ENCODE data around the gene CDKN2D. TPM values are rescaled to one million over a fixed set of nuclear protein-coding genes. Genes with fewer than 3 reads are reported as not detected.
"Not testable (repeated sequence)": the region's sequence is repeated elsewhere in the genome, so short reads cannot be mapped to it uniquely, and the experiment has no call there.

Gene CDKN2D
- total RNA-seq, 1 donor from 2014 or later, result 12.0 TPM

GRCh38 chr19:10537668-10538067, 31.1 kb downstream of the CDKN2D start:
- no peaks in the 10 kb centered on the region for H3K9me3 Mint-ChIP-seq (ENCODE audit: low read depth)
- DNase-seq (ENCODE audit: low spot score), result no peak
- no peak for TF ChIP-seq CTCF (IDR thresholded peaks at IDR 0.05)
- H3K27ac Mint-ChIP-seq (ENCODE audit: unreplicated experiment), result no peak overlapping the region
- H3K36me3 Mint-ChIP-seq (ENCODE audit: low read depth), result no peaks in the 10 kb centered on the region
- H3K4me1 Mint-ChIP-seq (ENCODE audit: low read depth), result peaks cover 22% of the 10 kb centered on the region
- no peak overlapping the region for H3K4me3 Mint-ChIP-seq (ENCODE audit: unreplicated experiment)
- H3K27me3 Mint-ChIP-seq (ENCODE audit: low read depth), result no peaks in the 10 kb centered on the region

GRCh38 chr19:10535613-10536012, 33.2 kb downstream of the CDKN2D start:
- H3K27me3 Mint-ChIP-seq (ENCODE audit: low read depth), result no peaks in the 10 kb centered on the region
- peak overlapping the region; percentile 32 for H3K27ac Mint-ChIP-seq (ENCODE audit: unreplicated experiment)
- no peak for DNase-seq (ENCODE audit: low spot score)
- no peaks in the 10 kb centered on the region for H3K9me3 Mint-ChIP-seq (ENCODE audit: low read depth)
- peaks cover 27% of the 10 kb centered on the region for H3K4me1 Mint-ChIP-seq (ENCODE audit: low read depth)
- no peak overlapping the region for H3K4me3 Mint-ChIP-seq (ENCODE audit: unreplicated experiment)
- TF ChIP-seq CTCF (IDR thresholded peaks at IDR 0.05), result no peak
- H3K36me3 Mint-ChIP-seq (ENCODE audit: low read depth), result no peaks in the 10 kb centered on the region

- DNase-seq (ENCODE audit: low spot score), result no peak
- Mint-ChIP-seq H3K27me3 (ENCODE audit: low read depth) (no peaks in the 10 kb centered on the region), H3K4me1 (ENCODE audit: low read depth) (peaks cover 27% of the 10 kb centered on the region), H3K36me3 (ENCODE audit: low read depth) (no peaks in the 10 kb centered on the region), H3K4me3 (ENCODE audit: unreplicated experiment) (no peak overlapping the region), H3K9me3 (ENCODE audit: low read depth) (no peaks in the 10 kb centered on the region), H3K27ac (ENCODE audit: unreplicated experiment) (peak overlapping the region; percentile 94)
- TF ChIP-seq CTCF (IDR thresholded peaks at IDR 0.05), result peak; percentile 33
These were observed 35.0 kb downstream of the CDKN2D start for GRCh38 chr19:10533646-10534386.

- Mint-ChIP-seq H3K36me3 (ENCODE audit: low read depth) (no peaks in the 10 kb centered on the region), H3K27me3 (ENCODE audit: low read depth) (no peaks in the 10 kb centered on the region), H3K4me3 (ENCODE audit: unreplicated experiment) (no peak overlapping the region), H3K27ac (ENCODE audit: unreplicated experiment) (peak overlapping the region; percentile 94), H3K4me1 (ENCODE audit: low read depth) (peaks cover 27% of the 10 kb centered on the region), H3K9me3 (ENCODE audit: low read depth) (no peaks in the 10 kb centered on the region)
- TF ChIP-seq CTCF (IDR thresholded peaks at IDR 0.05), result no peak
- no peak for DNase-seq (ENCODE audit: low spot score)
These were observed 36.3 kb downstream of the CDKN2D start for GRCh38 chr19:10532457-10532856.

- H3K4me1 Mint-ChIP-seq (ENCODE audit: low read depth); H3K9me3 Mint-ChIP-seq (ENCODE audit: low read depth); H3K27ac Mint-ChIP-seq (ENCODE audit: unreplicated experiment); H3K36me3 Mint-ChIP-seq (ENCODE audit: low read depth); DNase-seq (ENCODE audit: low spot score); H3K4me3 Mint-ChIP-seq (ENCODE audit: unreplicated experiment); H3K27me3 Mint-ChIP-seq (ENCODE audit: low read depth): not testable (repeated sequence)
These were observed 41.9 kb downstream of the CDKN2D start for GRCh38 chr19:10526887-10527286.

GRCh38 chr19:10525636-10526035, 43.1 kb downstream of the CDKN2D start:
- TF ChIP-seq CTCF (IDR thresholded peaks at IDR 0.05), result no peak
- Mint-ChIP-seq H3K27ac (ENCODE audit: unreplicated experiment) (no peak overlapping the region), H3K9me3 (ENCODE audit: low read depth) (no peaks in the 10 kb centered on the region), H3K4me1 (ENCODE audit: low read depth) (no peaks in the 10 kb centered on the region), H3K27me3 (ENCODE audit: low read depth) (no peaks in the 10 kb centered on the region), H3K36me3 (ENCODE audit: low read depth) (no peaks in the 10 kb centered on the region), H3K4me3 (ENCODE audit: unreplicated experiment) (no peak overlapping the region)
- no peak for DNase-seq (ENCODE audit: low spot score)
